ENCODE results near the gene PRELID2.

- TF ChIP-seq POLR2A (IDR thresholded peaks at IDR 0.05) (no peak), CTCF (IDR thresholded peaks at IDR 0.05) (peak; percentile 49 to 58)
These were observed 9.4 kb downstream of the PRELID2 start for GRCh38 chr5:145825751-145826180.
